H9 (cell line): ENCODE results near the gene NGFR. TPM values are rescaled to one million over a fixed set of nuclear protein-coding genes. Genes with fewer than 3 reads are reported as not detected.

Experiments used
- DNase-seq: peaks from one replicate; pipeline ENCODE4 v3.0.0-alpha.2; 2017
- H2AFZ ChIP-seq: one replicate; pipeline ENCODE4 v1.6.1; 2013; ENCODE audit warnings: mild to moderate bottlenecking, low read length, control low read depth, moderate library complexity
- H2AK5ac ChIP-seq: 2 replicates; pipeline ENCODE4 v1.6.1; 2013; ENCODE audit warnings: low read length, control low read depth, mixed read lengths; ENCODE audit not compliant: insufficient read length
- H2BK120ac ChIP-seq: one replicate; pipeline ENCODE4 v1.6.1; 2013; ENCODE audit warnings: low read depth, mild to moderate bottlenecking, low read length, control low read depth, inconsistent platforms; ENCODE audit not compliant: poor library complexity, severe bottlenecking
- H2BK12ac ChIP-seq: 2 replicates; pipeline ENCODE4 v1.6.1; 2013; ENCODE audit warnings: low read length, control low read depth, mixed read lengths, low read depth; ENCODE audit not compliant: insufficient read length
- H2BK15ac ChIP-seq: 2 replicates; pipeline ENCODE4 v1.6.1; 2013; ENCODE audit warnings: low read depth, low read length, control low read depth
- H2BK20ac ChIP-seq: one replicate; pipeline ENCODE4 v1.6.1; 2013; ENCODE audit warnings: low read depth, mild to moderate bottlenecking, low read length, control low read depth, inconsistent platforms; ENCODE audit not compliant: poor library complexity, severe bottlenecking
- H2BK5ac ChIP-seq: 2 replicates; pipeline ENCODE4 v1.6.1; 2013; ENCODE audit warnings: low read length, control low read depth, mixed read lengths; ENCODE audit not compliant: insufficient read length
- H3K14ac ChIP-seq: 2 replicates; pipeline ENCODE4 v1.6.1; 2013; ENCODE audit warnings: low read length, control low read depth; ENCODE audit not compliant: insufficient read depth
- H3K18ac ChIP-seq: 2 replicates; pipeline ENCODE4 v1.6.1; 2013; ENCODE audit warnings: low read depth, mild to moderate bottlenecking, mixed read lengths, low read length, control low read depth; ENCODE audit not compliant: insufficient read length
- H3K23ac ChIP-seq: 2 replicates; pipeline ENCODE4 v1.6.1; 2013; ENCODE audit warnings: low read length, control low read depth, mixed read lengths, low read depth; ENCODE audit not compliant: insufficient read length
- H3K23me2 ChIP-seq: 2 replicates; pipeline ENCODE4 v1.6.1; 2013; ENCODE audit warnings: low read depth, mild to moderate bottlenecking, mixed read lengths, low read length, control low read depth; ENCODE audit not compliant: insufficient read length, poor library complexity, severe bottlenecking
- H3K27ac ChIP-seq: 2 replicates; pipeline ENCODE4 v1.5.1; 2013; ENCODE audit warnings: low read length, control low read depth, mixed read lengths, low read depth; ENCODE audit not compliant: insufficient read length
- H3K27me3 ChIP-seq: 2 replicates; pipeline ENCODE4 v1.6.1; 2013; ENCODE audit warnings: low read length, control low read depth, inconsistent platforms; ENCODE audit not compliant: insufficient read depth
- H3K4ac ChIP-seq: 2 replicates; pipeline ENCODE4 v1.6.1; 2013; ENCODE audit warnings: low read depth, mild to moderate bottlenecking, control low read depth, inconsistent platforms, low read length, moderate library complexity
- H3K4me1 ChIP-seq: 2 replicates; pipeline ENCODE4 v1.6.1; 2013; ENCODE audit warnings: low read length, control low read depth, inconsistent platforms; ENCODE audit not compliant: insufficient read depth
- H3K4me2 ChIP-seq: 2 replicates; pipeline ENCODE4 v1.6.1; 2013; ENCODE audit warnings: low read length, control low read depth, mixed read lengths; ENCODE audit not compliant: insufficient read length, insufficient read depth
- H3K56ac ChIP-seq: 2 replicates; pipeline ENCODE4 v1.6.1; 2013; ENCODE audit warnings: low read depth, mild to moderate bottlenecking, mixed read lengths, low read length, control low read depth; ENCODE audit not compliant: insufficient read length
- H3K79me1 ChIP-seq: 2 replicates; pipeline ENCODE4 v1.6.1; 2013; ENCODE audit warnings: low read depth, mild to moderate bottlenecking, moderate library complexity, low read length, control low read depth, inconsistent platforms; ENCODE audit not compliant: insufficient read depth, poor library complexity, severe bottlenecking
- H3K79me2 ChIP-seq: 2 replicates; pipeline ENCODE4 v1.6.1; 2013; ENCODE audit warnings: low read length, control low read depth, inconsistent platforms; ENCODE audit not compliant: insufficient read depth
- H3K9ac ChIP-seq: 2 replicates; pipeline ENCODE4 v1.6.1; 2013; ENCODE audit warnings: low read length, control low read depth, mixed read lengths; ENCODE audit not compliant: insufficient read length; ENCODE audit errors: extremely low read depth
- H3K9me3 ChIP-seq: one replicate; pipeline ENCODE4 v1.6.1; 2013; ENCODE audit warnings: low read depth, low read length, inconsistent platforms; ENCODE audit not compliant: control insufficient read depth
- H3T11ph ChIP-seq: one replicate; pipeline ENCODE4 v1.6.1; 2013; ENCODE audit warnings: mild to moderate bottlenecking, low read length, control low read depth, inconsistent platforms
- H4K20me1 ChIP-seq: one replicate; pipeline ENCODE4 v1.6.1; 2013; ENCODE audit not compliant: control insufficient read depth, insufficient read length, insufficient read depth
- H4K5ac ChIP-seq: 2 replicates; pipeline ENCODE4 v1.6.1; 2013; ENCODE audit warnings: low read depth, mild to moderate bottlenecking, mixed read lengths, low read length, control low read depth; ENCODE audit not compliant: insufficient read length
- H4K8ac ChIP-seq: replicated peaks from 2 replicates; pipeline ENCODE4 v1.6.1; 2013; ENCODE audit warnings: low read length, control low read depth, mixed read lengths, low read depth; ENCODE audit not compliant: insufficient read length
- H4K91ac ChIP-seq: 2 replicates; pipeline ENCODE4 v1.6.1; 2013; ENCODE audit warnings: low read depth, mild to moderate bottlenecking, moderate library complexity, mixed read lengths, low read length, control low read depth; ENCODE audit not compliant: insufficient read length
- H3K27ac Mint-ChIP-seq, 3 experiments: 2 replicates in 2 of 3; 3 replicates in 1 of 3; pipeline ENCODE4 v1.8.0; 2020 to 2021; ENCODE audit warnings: mixed read lengths in 3 of 3, mild to moderate bottlenecking in 1 of 3, moderate library complexity in 1 of 3
- H3K27me3 Mint-ChIP-seq: 2 replicates; pipeline ENCODE4 v1.8.0; 2021; ENCODE audit warnings: low read depth, mild to moderate bottlenecking, moderate library complexity, mixed read lengths
- H3K36me3 Mint-ChIP-seq, 3 experiments: 2 replicates in 2 of 3; 3 replicates in 1 of 3; pipeline ENCODE4 v1.8.0; 2020 to 2021; ENCODE audit warnings: low read depth in 3 of 3, mixed read lengths in 3 of 3; ENCODE audit not compliant: insufficient read depth in 1 of 3
- H3K4me1 Mint-ChIP-seq, 2 experiments: 2 replicates each; pipeline ENCODE4 v1.8.0; 2020; ENCODE audit warnings: mixed read lengths in 2 of 2
- H3K4me3 Mint-ChIP-seq, 2 experiments: 2 replicates in 1 of 2; 3 replicates in 1 of 2; pipeline ENCODE4 v1.8.0; 2020 to 2021; ENCODE audit warnings: mild to moderate bottlenecking in 2 of 2, mixed read lengths in 2 of 2, moderate library complexity in 1 of 2
- H3K9me3 Mint-ChIP-seq, 2 experiments: 2 replicates in 1 of 2; 3 replicates in 1 of 2; pipeline ENCODE4 v1.8.0; 2020; ENCODE audit warnings: mild to moderate bottlenecking in 2 of 2, mixed read lengths in 2 of 2, moderate library complexity in 1 of 2
- WGBS: extraction: QIAGEN DNeasy Blood & Tissue Kit; methylation state at CpG from one replicate; pipeline ENCODE4 v1.1.7; 2013; ENCODE audit warnings: missing lambda C conversion rate, low lambda C conversion rate, mixed read lengths; ENCODE audit not compliant: insufficient read length; ENCODE audit errors: extremely low coverage; 5-methylcytosine and 5-hydroxymethylcytosine counted together
- microRNA-seq: library from miRNA; unstranded; fragments of <30 nt; microRNA quantifications from one replicate; pipeline ENCODE4, GENCODE V29; 2020; ENCODE audit warnings: borderline microRNAs expressed
- total RNA-seq: library from RNA; stranded (reverse); gene quantifications from 2 replicates; pipeline ENCODE4 v1.2.1, GENCODE V29; 2021
- TF ChIP-seq, protein P1 (sequence below): fragments of 200-600 bp; sonication (generic); conservative IDR thresholded peaks from 3 replicates; pipeline ENCODE4 v1.8.0; 2021; ENCODE audit warnings: antibody characterized with exemption, mild to moderate bottlenecking

The NGFR gene
- total RNA-seq, 1 experiment from 2014 or later = 9.6 TPM

DNA sequence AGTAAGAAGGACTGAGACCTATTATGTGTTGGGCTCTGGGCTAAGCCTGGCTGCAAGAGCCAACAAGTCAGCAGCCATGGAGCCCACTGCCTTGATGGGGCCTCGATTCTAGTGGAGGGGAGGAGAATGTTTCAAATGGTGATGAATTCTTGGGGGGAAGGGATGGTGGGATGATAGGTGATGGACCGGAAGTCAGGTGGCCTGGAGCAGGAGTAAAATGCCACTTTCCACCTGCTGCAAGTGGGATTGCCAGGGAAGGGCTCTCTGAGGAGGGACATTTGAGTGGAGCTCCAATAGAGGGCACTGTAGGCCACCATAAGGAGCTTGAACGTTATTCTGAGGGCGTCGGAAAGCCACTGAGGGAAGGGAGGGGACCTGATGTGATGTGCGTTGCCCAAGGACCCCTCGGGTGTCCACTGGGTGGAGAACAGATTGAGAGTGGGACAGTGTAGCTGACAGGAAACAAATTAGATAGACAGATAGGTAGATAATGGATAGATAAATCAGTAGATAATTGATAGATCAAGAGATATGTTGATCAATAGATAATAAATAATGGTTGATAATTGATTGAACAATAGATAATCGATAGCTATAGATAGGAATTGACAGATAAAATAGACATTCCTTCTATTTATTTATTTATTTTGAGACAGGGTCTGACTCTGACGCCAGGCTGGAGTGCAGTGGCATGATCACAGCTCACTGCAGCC lies 62.4 kb downstream of the NGFR start:
- Histone ChIP-seq H2BK120ac (no peak overlapping the region), H4K91ac (no peak overlapping the region), H3K14ac (no peak overlapping the region), H3K23ac (no peak overlapping the region), H3K4ac (no peak overlapping the region), H3K4me1 (no peaks in the 10 kb centered on the region), H3K9me3 (no peaks in the 10 kb centered on the region), H4K5ac (no peak overlapping the region), H3K4me2 (no peak overlapping the region), H4K20me1 (no peaks in the 10 kb centered on the region), H2AFZ (no peak overlapping the region), H3K27ac (no peak overlapping the region), H2BK20ac (no peak overlapping the region), H2BK15ac (no peak overlapping the region), H3K9ac (no peak overlapping the region), H2BK12ac (no peak overlapping the region), H3K27me3 (no peaks in the 10 kb centered on the region; the same call in 1 of the 2 replicates), H4K8ac (no peak overlapping the region), H2AK5ac (no peak overlapping the region), H3K56ac (no peak overlapping the region), H3T11ph (no peak overlapping the region), H2BK5ac (no peak overlapping the region), H3K18ac (no peak overlapping the region), H3K79me2 (no peaks in the 10 kb centered on the region), H3K79me1 (no peaks in the 10 kb centered on the region), H3K23me2 (no peaks in the 10 kb centered on the region)
- H3K27ac Mint-ChIP-seq = no peak overlapping the region; a peak in 1 of 7 replicates
- TF ChIP-seq, protein P1, sequence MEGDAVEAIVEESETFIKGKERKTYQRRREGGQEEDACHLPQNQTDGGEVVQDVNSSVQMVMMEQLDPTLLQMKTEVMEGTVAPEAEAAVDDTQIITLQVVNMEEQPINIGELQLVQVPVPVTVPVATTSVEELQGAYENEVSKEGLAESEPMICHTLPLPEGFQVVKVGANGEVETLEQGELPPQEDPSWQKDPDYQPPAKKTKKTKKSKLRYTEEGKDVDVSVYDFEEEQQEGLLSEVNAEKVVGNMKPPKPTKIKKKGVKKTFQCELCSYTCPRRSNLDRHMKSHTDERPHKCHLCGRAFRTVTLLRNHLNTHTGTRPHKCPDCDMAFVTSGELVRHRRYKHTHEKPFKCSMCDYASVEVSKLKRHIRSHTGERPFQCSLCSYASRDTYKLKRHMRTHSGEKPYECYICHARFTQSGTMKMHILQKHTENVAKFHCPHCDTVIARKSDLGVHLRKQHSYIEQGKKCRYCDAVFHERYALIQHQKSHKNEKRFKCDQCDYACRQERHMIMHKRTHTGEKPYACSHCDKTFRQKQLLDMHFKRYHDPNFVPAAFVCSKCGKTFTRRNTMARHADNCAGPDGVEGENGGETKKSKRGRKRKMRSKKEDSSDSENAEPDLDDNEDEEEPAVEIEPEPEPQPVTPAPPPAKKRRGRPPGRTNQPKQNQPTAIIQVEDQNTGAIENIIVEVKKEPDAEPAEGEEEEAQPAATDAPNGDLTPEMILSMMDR = peak; percentile 83
- peak; percentile 85 for DNase-seq
- H3K4me3 Mint-ChIP-seq = no peak overlapping the region
- no CpG with 5 or more reads among the region's 9 CpGs for WGBS
- H3K9me3 Mint-ChIP-seq = no peaks in the 10 kb centered on the region
- peaks cover 10 to 14% of the 10 kb centered on the region in 2 experiments for H3K4me1 Mint-ChIP-seq
- no peaks in the 10 kb centered on the region for H3K36me3 Mint-ChIP-seq
- peaks cover 23% of the 10 kb centered on the region for H3K27me3 Mint-ChIP-seq

Small RNA genes lying within 50 kb of the gene (microRNA-seq; reads per million reads assigned to microRNA genes)
- not detected for gene MIR6165

Other genes with a start within 250 kb of the NGFR start
- 33.6 and 34.1 TPM in 2 replicates for gene ZNF652, start 133.0 kb upstream of the NGFR start, total RNA-seq
- 325 and 351 TPM in 2 replicates for gene PHB1, start 80.4 kb upstream of the NGFR start, total RNA-seq
- gene NXPH3, start 80.6 kb downstream of the NGFR start, total RNA-seq = 1.3 and 1.7 TPM in 2 replicates
- 33.7 and 35.0 TPM in 2 replicates for gene SPOP, start 182.8 kb downstream of the NGFR start, total RNA-seq
- 55.5 and 58.9 TPM in 2 replicates for gene SLC35B1, start 212.7 kb downstream of the NGFR start, total RNA-seq